ENCODE data around the gene IQGAP2.

Gene IQGAP2

GRCh38 chr5:76579166-76579937 is 176.3 kb downstream of the IQGAP2 start:
- no peak overlapping the region for H2AFZ ChIP-seq (ENCODE audit: low read length)
- TF ChIP-seq CTCF (conservative IDR thresholded peaks at IDR 0.05; ENCODE audit: low read length): no peak
- TF ChIP-seq EZH2phosphoT487 (IDR thresholded peaks at IDR 0.05; ENCODE audit: borderline replicate concordance): no peak
- H3F3A ChIP-seq (ENCODE audit: low read depth): no peaks in the 10 kb centered on the region
- H3K4me3 ChIP-seq (ENCODE audit: low read length, poor library complexity, severe bottlenecking): no peak overlapping the region
- H3K9ac ChIP-seq (ENCODE audit: low read depth, low read length, poor library complexity, severe bottlenecking): no peak overlapping the region
- peaks cover 13% of the 10 kb centered on the region; the same call in 1 of the 2 replicates for H3K36me3 ChIP-seq (ENCODE audit: insufficient read depth, low read length)
- H3K4me1 ChIP-seq (ENCODE audit: insufficient read depth, low read length, poor library complexity, severe bottlenecking): peaks cover 9% of the 10 kb centered on the region
- H3K9me2 ChIP-seq (replicated peaks; ENCODE audit: low read depth, low read length): no peaks in the 10 kb centered on the region
- no peak overlapping the region for H3K4me2 ChIP-seq (ENCODE audit: low read depth, low read length, poor library complexity, severe bottlenecking)
- H3K27me3 ChIP-seq (ENCODE audit: insufficient read depth, low read length, poor library complexity, severe bottlenecking): no peaks in the 10 kb centered on the region
- no peaks in the 10 kb centered on the region for H3K9me3 ChIP-seq (ENCODE audit: insufficient read depth, low read depth, low read length)
- no peaks in the 10 kb centered on the region for H4K20me1 ChIP-seq (ENCODE audit: insufficient read depth, low read length, poor library complexity, severe bottlenecking)
- no peaks in the 10 kb centered on the region for H3K79me2 ChIP-seq (ENCODE audit: insufficient read depth, low read length)

- no peak overlapping the region for H3K4me2 ChIP-seq (ENCODE audit: low read depth, low read length, poor library complexity, severe bottlenecking)
- no peaks in the 10 kb centered on the region for H3K79me2 ChIP-seq (ENCODE audit: insufficient read depth, low read length)
- no peaks in the 10 kb centered on the region for H3K9me3 ChIP-seq (ENCODE audit: insufficient read depth, low read depth, low read length)
- no peaks in the 10 kb centered on the region for H3F3A ChIP-seq (ENCODE audit: low read depth)
- no peaks in the 10 kb centered on the region for H3K27me3 ChIP-seq (ENCODE audit: insufficient read depth, low read length, poor library complexity, severe bottlenecking)
- no peak overlapping the region for H2AFZ ChIP-seq (ENCODE audit: low read length)
- no peaks in the 10 kb centered on the region for H3K9me2 ChIP-seq (replicated peaks; ENCODE audit: low read depth, low read length)
- no peak overlapping the region for H3K9ac ChIP-seq (ENCODE audit: low read depth, low read length, poor library complexity, severe bottlenecking)
- H3K36me3 ChIP-seq (ENCODE audit: insufficient read depth, low read length): peaks cover 9% of the 10 kb centered on the region; the same call in 1 of the 2 replicates
- H4K20me1 ChIP-seq (ENCODE audit: insufficient read depth, low read length, poor library complexity, severe bottlenecking): no peaks in the 10 kb centered on the region
- no peak overlapping the region for H3K4me3 ChIP-seq (ENCODE audit: low read length, poor library complexity, severe bottlenecking)
- TF ChIP-seq EZH2phosphoT487 (IDR thresholded peaks at IDR 0.05; ENCODE audit: borderline replicate concordance) (no peak), CTCF (conservative IDR thresholded peaks at IDR 0.05; ENCODE audit: low read length) (no peak)
- peaks cover 9% of the 10 kb centered on the region for H3K4me1 ChIP-seq (ENCODE audit: insufficient read depth, low read length, poor library complexity, severe bottlenecking)
Measured at GRCh38 chr5:76580981-76581380, 177.9 kb downstream of the IQGAP2 start.

GRCh38 chr5:76582230-76583162 is 179.4 kb downstream of the IQGAP2 start:
- Histone ChIP-seq H2AFZ (ENCODE audit: low read length) (no peak overlapping the region), H3K36me3 (ENCODE audit: insufficient read depth, low read length) (peaks cover 5% of the 10 kb centered on the region; the same call in 1 of the 2 replicates), H3K4me3 (ENCODE audit: low read length, poor library complexity, severe bottlenecking) (no peak overlapping the region), H3K9me2 (replicated peaks; ENCODE audit: low read depth, low read length) (no peaks in the 10 kb centered on the region), H4K20me1 (ENCODE audit: insufficient read depth, low read length, poor library complexity, severe bottlenecking) (no peaks in the 10 kb centered on the region), H3K4me2 (ENCODE audit: low read depth, low read length, poor library complexity, severe bottlenecking) (no peak overlapping the region), H3K9me3 (ENCODE audit: insufficient read depth, low read depth, low read length) (no peaks in the 10 kb centered on the region), H3F3A (ENCODE audit: low read depth) (no peaks in the 10 kb centered on the region), H3K4me1 (ENCODE audit: insufficient read depth, low read length, poor library complexity, severe bottlenecking) (peaks cover 9% of the 10 kb centered on the region), H3K79me2 (ENCODE audit: insufficient read depth, low read length) (no peaks in the 10 kb centered on the region), H3K9ac (ENCODE audit: low read depth, low read length, poor library complexity, severe bottlenecking) (no peak overlapping the region), H3K27me3 (ENCODE audit: insufficient read depth, low read length, poor library complexity, severe bottlenecking) (no peaks in the 10 kb centered on the region)
- TF ChIP-seq EZH2phosphoT487 (IDR thresholded peaks at IDR 0.05; ENCODE audit: borderline replicate concordance): no peak
- TF ChIP-seq CTCF (conservative IDR thresholded peaks at IDR 0.05; ENCODE audit: low read length): no peak
